Body of pancreas (tissue), 4 donors: ENCODE results near the gene CCND3.

Source experiments
- CTCF ChIP-seq, 7 experiments: fragments of 450-650 bp in 4 of 7; fragments of 200-600 bp in 3 of 7; sonication (generic) in 3 of 7; IDR thresholded peaks; one replicate each; pipeline ENCODE4 v1.5.1; 2016 to 2019; ENCODE audit warnings: antibody characterized with exemption in 7 of 7
- POLR2A ChIP-seq, 3 donors: fragments of 450-650 bp; IDR thresholded peaks; one replicate each; pipeline ENCODE4 v1.6.1; 2016; ENCODE audit warnings: antibody characterized with exemption in 3 of 3, mild to moderate bottlenecking in 2 of 3

DNA sequence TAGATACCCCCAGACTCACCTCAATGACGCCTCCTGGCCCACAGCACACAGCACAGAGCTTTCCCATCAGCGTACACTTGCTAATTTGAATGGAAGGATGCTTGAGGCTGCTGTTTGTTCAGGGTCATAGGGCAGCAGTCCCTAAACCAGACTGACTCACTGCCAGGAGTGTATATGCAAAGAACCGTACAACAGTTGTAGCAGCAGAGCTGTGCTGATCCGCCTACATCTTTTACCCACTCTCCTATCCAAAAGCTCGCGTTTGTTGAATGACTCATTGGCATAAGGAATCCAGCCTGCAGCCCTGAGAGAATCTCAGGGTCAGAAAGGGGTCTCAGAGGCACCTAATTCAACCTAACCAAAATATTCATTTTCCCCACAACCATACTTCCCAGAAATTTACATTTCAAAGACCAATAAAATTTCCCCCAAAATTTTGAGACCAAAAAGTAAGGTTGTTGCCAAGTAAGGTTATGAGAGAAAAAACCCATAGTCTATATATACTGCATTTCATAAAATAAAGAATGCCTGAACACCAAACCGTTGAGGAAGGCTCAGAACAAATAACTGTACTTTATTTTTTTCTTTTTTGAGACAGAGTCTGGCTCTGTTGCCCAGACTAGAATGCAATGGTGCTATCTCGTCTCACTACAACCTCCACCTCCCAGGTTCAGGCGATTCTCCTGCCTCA, 35.3 kb upstream of the CCND3 start:
- TF ChIP-seq CTCF (IDR thresholded peaks at IDR 0.05) (no peak), POLR2A (IDR thresholded peaks at IDR 0.05) (no peak)
